H1 (cell line): ENCODE results near the gene RHCG. TPM values are rescaled to one million over a fixed set of nuclear protein-coding genes. Genes with fewer than 3 reads are reported as not detected.

Experiments used
- CTCF ChIA-PET: fragments of 300-600 bp; sonication (Branson Sonifier 250); formaldehyde crosslinking; loops from one replicate; lab custom pipeline; 2021; ENCODE audit not compliant: partially characterized antibody; lab: Charles Lee
- POLR2A ChIA-PET: fragments of 300-600 bp; sonication (Branson Sonifier 250); formaldehyde crosslinking; loops from one replicate; lab custom pipeline; 2021; ENCODE audit warnings: inconsistent platforms; ENCODE audit not compliant: partially characterized antibody; lab: Charles Lee
- DNase-seq, 2 experiments: peaks; one replicate each; pipeline versions ENCODE4 v3.0.0 to v3.0.0-alpha.2; 2010 to 2022; ENCODE audit warnings: low spot score in 2 of 2, low read depth in 1 of 2, mixed read lengths in 1 of 2
- FAIRE-seq: peaks from 2 replicates; lab custom pipeline; 2011; peaks lifted over from hg19 to GRCh38; lab: Jason Lieb, UNC
- H2AFZ ChIP-seq: 2 replicates; pipeline ENCODE4 v1.8.1; 2012; ENCODE audit warnings: low read length, inconsistent platforms
- H2AK5ac ChIP-seq: 2 replicates; pipeline ENCODE4 v1.6.1; 2013; ENCODE audit warnings: low read depth, low read length
- H2BK120ac ChIP-seq: replicated peaks from 2 replicates; pipeline ENCODE3; 2013; ENCODE audit warnings: low read depth, low read length, inconsistent platforms
- H2BK12ac ChIP-seq: 2 replicates; pipeline ENCODE4 v1.6.1; 2013; ENCODE audit warnings: low read depth, low read length
- H2BK15ac ChIP-seq: 2 replicates; pipeline ENCODE4 v1.6.1; 2013; ENCODE audit warnings: low read length
- H2BK20ac ChIP-seq: 2 replicates; pipeline ENCODE4 v1.6.1; 2013; ENCODE audit warnings: low read length
- H2BK5ac ChIP-seq: 2 replicates; pipeline ENCODE4 v1.6.1; 2013; ENCODE audit warnings: low read depth, low read length
- H3K14ac ChIP-seq: 2 replicates; pipeline ENCODE4 v1.6.1; 2013; ENCODE audit warnings: inconsistent platforms; ENCODE audit not compliant: insufficient read length
- H3K18ac ChIP-seq: 2 replicates; pipeline ENCODE4 v1.6.1; 2013; ENCODE audit warnings: low read length; ENCODE audit errors: extremely low read depth
- H3K23ac ChIP-seq: 2 replicates; pipeline ENCODE4 v1.6.1; 2013; ENCODE audit warnings: inconsistent platforms; ENCODE audit not compliant: insufficient read length
- H3K23me2 ChIP-seq: 2 replicates; pipeline ENCODE4 v1.6.1; 2013; ENCODE audit warnings: low read depth, low read length
- H3K27ac ChIP-seq: 2 replicates; pipeline ENCODE4 v1.6.1; 2011; ENCODE audit warnings: low read depth, low read length, inconsistent platforms
- H3K27me3 ChIP-seq, 4 experiments: replicated peaks in 1 of 4; 1 replicate in 1 of 4; 2 replicates in 3 of 4; pipeline versions ENCODE4 v1.6.1 to v1.8.1; 2011 to 2013; ENCODE audit warnings: low read length in 3 of 4, mild to moderate bottlenecking in 3 of 4, inconsistent platforms in 2 of 4, mixed read lengths in 2 of 4, moderate library complexity in 1 of 4; ENCODE audit not compliant: control insufficient read depth in 3 of 4, insufficient read depth in 3 of 4; ENCODE audit errors: extremely low read depth in 1 of 4
- H3K36me3 ChIP-seq, 4 experiments: 2 replicates each; pipeline versions ENCODE4 v1.6.1 to v1.8.1; 2011 to 2013; ENCODE audit warnings: mild to moderate bottlenecking in 4 of 4, low read length in 3 of 4, moderate library complexity in 2 of 4, control low read depth in 1 of 4, inconsistent platforms in 1 of 4; ENCODE audit not compliant: insufficient read depth in 4 of 4, control insufficient read depth in 2 of 4
- H3K4ac ChIP-seq: replicated peaks from 2 replicates; pipeline ENCODE3; 2013; ENCODE audit warnings: low read length, low read depth, mixed read lengths, inconsistent platforms; ENCODE audit not compliant: insufficient read length
- H3K4me1 ChIP-seq, 4 experiments: replicated peaks in 1 of 4; 1 replicate in 1 of 4; 2 replicates in 3 of 4; pipeline versions ENCODE4 v1.6.1 to v1.8.1; 2011 to 2013; ENCODE audit warnings: low read length in 3 of 4, inconsistent platforms in 2 of 4, mixed read lengths in 1 of 4; ENCODE audit not compliant: insufficient read depth in 4 of 4, control insufficient read depth in 3 of 4
- H3K4me2 ChIP-seq, 2 experiments: 2 replicates each; pipeline versions ENCODE4 v1.6.1 to v1.8.1; 2011 to 2013; ENCODE audit warnings: low read depth in 2 of 2, low read length in 2 of 2, control low read depth in 1 of 2, inconsistent platforms in 1 of 2, mild to moderate bottlenecking in 1 of 2; ENCODE audit not compliant: insufficient read depth in 1 of 2
- H3K4me3 ChIP-seq, 4 experiments: fragments of 200-600, 300-600 bp in 1 of 4; sonication (generic), shearing (Covaris generic), sonication (Bioruptor Twin) in 1 of 4; 2 replicates each; pipeline versions ENCODE4 v1.5.1 to v1.8.1; 2011 to 2016; ENCODE audit warnings: low read length in 4 of 4, low read depth in 3 of 4, control low read depth in 2 of 4, inconsistent platforms in 2 of 4, mild to moderate bottlenecking in 2 of 4, mixed read lengths in 1 of 4, moderate library complexity in 1 of 4; ENCODE audit not compliant: insufficient read depth in 2 of 4; ENCODE audit errors: extremely low read depth in 1 of 4
- H3K56ac ChIP-seq: replicated peaks from 2 replicates; pipeline ENCODE3; 2013; ENCODE audit warnings: low read depth, mild to moderate bottlenecking, mixed read lengths, low read length, inconsistent platforms; ENCODE audit not compliant: insufficient read length
- H3K79me1 ChIP-seq: 2 replicates; pipeline ENCODE4 v1.6.1; 2013; ENCODE audit warnings: low read depth, low read length, control low read depth
- H3K79me2 ChIP-seq, 2 experiments: 2 replicates each; pipeline versions ENCODE4 v1.6.1 to v1.8.1; 2012 to 2013; ENCODE audit warnings: low read length in 2 of 2, mild to moderate bottlenecking in 2 of 2, inconsistent platforms in 1 of 2; ENCODE audit not compliant: insufficient read depth in 2 of 2, control insufficient read depth in 1 of 2
- H3K9ac ChIP-seq, 4 experiments: replicated peaks in 1 of 4; 1 replicate in 1 of 4; 2 replicates in 3 of 4; pipeline versions ENCODE4 v1.6.1 to v1.8.1; 2011 to 2013; ENCODE audit warnings: low read depth in 3 of 4, low read length in 3 of 4, control low read depth in 2 of 4, mild to moderate bottlenecking in 2 of 4, moderate library complexity in 2 of 4, inconsistent platforms in 1 of 4; ENCODE audit errors: extremely low read depth in 1 of 4
- H3K9me3 ChIP-seq, 2 experiments: 2 replicates each; pipeline versions ENCODE4 v1.6.1 to v1.8.1; 2012 to 2013; ENCODE audit warnings: mild to moderate bottlenecking in 2 of 2, moderate library complexity in 2 of 2, control low read depth in 1 of 2, inconsistent platforms in 1 of 2, low read depth in 1 of 2, low read length in 1 of 2, mixed read lengths in 1 of 2; ENCODE audit not compliant: insufficient read depth in 2 of 2
- H4K20me1 ChIP-seq, 2 experiments: replicated peaks in 1 of 2; 2 replicates each; pipeline versions ENCODE3 to v1.8.1; 2011 to 2013; ENCODE audit warnings: inconsistent platforms in 2 of 2, low read length in 2 of 2, mild to moderate bottlenecking in 1 of 2; ENCODE audit not compliant: insufficient read depth in 2 of 2, control insufficient read depth in 1 of 2
- H4K5ac ChIP-seq: 2 replicates; pipeline ENCODE4 v1.6.1; 2013; ENCODE audit warnings: low read length, low read depth, mixed read lengths, inconsistent platforms; ENCODE audit not compliant: insufficient read length
- H4K8ac ChIP-seq: 2 replicates; pipeline ENCODE4 v1.8.0; 2013; ENCODE audit warnings: mild to moderate bottlenecking, moderate library complexity, low read length, inconsistent platforms; ENCODE audit not compliant: insufficient read depth; ENCODE audit errors: extremely low read depth
- H4K91ac ChIP-seq: replicated peaks from 2 replicates; pipeline ENCODE3; 2013; ENCODE audit warnings: low read length, mixed read lengths, inconsistent platforms; ENCODE audit not compliant: insufficient read length
- GABPA ChIP-seq: IDR thresholded peaks from 2 replicates; pipeline ENCODE4 v1.6.1; 2011; ENCODE audit warnings: mild to moderate bottlenecking, low read length, moderate library complexity, borderline replicate concordance; ENCODE audit not compliant: insufficient read depth
- HDAC2 ChIP-seq, 2 experiments: fragments of 300-600 bp in 1 of 2; sonication (generic) in 1 of 2; IDR thresholded peaks; 2 replicates each; pipeline ENCODE4 v1.6.1; 2011 to 2012; ENCODE audit warnings: low read depth in 2 of 2, low read length in 2 of 2, mild to moderate bottlenecking in 2 of 2, moderate library complexity in 2 of 2, borderline replicate concordance in 1 of 2, inconsistent platforms in 1 of 2
- SAP30 ChIP-seq: fragments of 300-600 bp; sonication (generic); IDR thresholded peaks from 2 replicates; pipeline ENCODE4 v1.7.1; 2012; ENCODE audit warnings: low read length, moderate library complexity, mild to moderate bottlenecking, inconsistent platforms; ENCODE audit not compliant: insufficient read depth, insufficient replicate concordance
- SIN3A ChIP-seq, 2 experiments: IDR thresholded peaks in 1 of 2; conservative IDR thresholded peaks in 1 of 2; 2 replicates each; pipeline ENCODE4 v1.6.1; 2011 to 2012; ENCODE audit warnings: low read length in 2 of 2, improper control_type of control experiment in 1 of 2, low read depth in 1 of 2, mild to moderate bottlenecking in 1 of 2
- SIX5 ChIP-seq: IDR thresholded peaks from 2 replicates; pipeline ENCODE4 v1.6.1; 2011; ENCODE audit warnings: mild to moderate bottlenecking, low read depth, low read length
- SP1 ChIP-seq: IDR thresholded peaks from 2 replicates; pipeline ENCODE4 v1.6.1; 2011; ENCODE audit warnings: low read depth, low read length
- SP2 ChIP-seq: IDR thresholded peaks from 2 replicates; pipeline ENCODE4 v1.6.1; 2012; ENCODE audit warnings: mild to moderate bottlenecking, low read length, inconsistent platforms
- SP4 ChIP-seq: IDR thresholded peaks from 2 replicates; pipeline ENCODE4 v1.6.1; 2012; ENCODE audit warnings: low read length, inconsistent platforms
- SUZ12 ChIP-seq: fragments of 200-600 bp; sonication (generic); IDR thresholded peaks from 2 replicates; pipeline ENCODE4 v1.6.1; 2012; ENCODE audit warnings: mild to moderate bottlenecking, inconsistent platforms, low read length, moderate library complexity, mixed read lengths
- TAF1 ChIP-seq: IDR thresholded peaks from 2 replicates; pipeline ENCODE4 v1.6.1; 2011; ENCODE audit warnings: mild to moderate bottlenecking, low read depth, low read length
- TAF7 ChIP-seq: optimal IDR thresholded peaks from 2 replicates; pipeline ENCODE3; 2011; ENCODE audit warnings: low read depth, mild to moderate bottlenecking, inconsistent platforms, low read length, moderate library complexity, borderline replicate concordance
- WGBS, 2 experiments: shearing (Covaris generic) in 1 of 2; methylation state at CpG; one replicate each; pipeline versions ENCODE4 v1.1.6 to v1.1.7; 2013 to 2015; ENCODE audit warnings: low lambda C conversion rate in 2 of 2, mixed read lengths in 2 of 2, inconsistent platforms in 1 of 2, low coverage in 1 of 2, missing lambda C conversion rate in 1 of 2; ENCODE audit not compliant: insufficient replicate concordance in 2 of 2, insufficient coverage in 1 of 2, insufficient read length in 1 of 2; ENCODE audit errors: extremely low coverage in 1 of 2, missing lambda C conversion rate in 1 of 2; 5-methylcytosine and 5-hydroxymethylcytosine counted together
- polyA plus RNA-seq, 7 experiments: library from polyadenylated mRNA; depleted of rRNA in 3 of 7; stranded (reverse) in 5 of 7; unstranded in 2 of 7; fragments of >200 nt in 5 of 7; fragments of 200-250 nt in 2 of 7; gene quantifications; 1 replicate in 5 of 7; 2 replicates in 1 of 7; 4 replicates in 1 of 7; pipeline versions ENCODE4 v1.2.1 to v1.2.3, GENCODE V29; 2011 to 2013; ENCODE audit warnings: missing spikeins in 2 of 7, mixed read lengths in 2 of 7
- total RNA-seq: library from RNA; stranded (reverse); fragmentation: NEBNext Ultra II Directional; extraction: Animal tissue kit (Norgen Biotek cat#: 25700); gene quantifications from 2 replicates; pipeline ENCODE4 v1.2.1, GENCODE V29; 2021
- TF ChIP-seq, protein P1 (sequence below): IDR thresholded peaks from 2 replicates; pipeline ENCODE4 v1.6.1; 2012; ENCODE audit warnings: low read length, inconsistent platforms

RHCG gene
- total and polyA plus RNA-seq, 2 of the 8 experiments (the other 6 are each of a cell fraction or from before 2014, with no cell fraction given) = 0.68 TPM; not detected in 1

DNA sequence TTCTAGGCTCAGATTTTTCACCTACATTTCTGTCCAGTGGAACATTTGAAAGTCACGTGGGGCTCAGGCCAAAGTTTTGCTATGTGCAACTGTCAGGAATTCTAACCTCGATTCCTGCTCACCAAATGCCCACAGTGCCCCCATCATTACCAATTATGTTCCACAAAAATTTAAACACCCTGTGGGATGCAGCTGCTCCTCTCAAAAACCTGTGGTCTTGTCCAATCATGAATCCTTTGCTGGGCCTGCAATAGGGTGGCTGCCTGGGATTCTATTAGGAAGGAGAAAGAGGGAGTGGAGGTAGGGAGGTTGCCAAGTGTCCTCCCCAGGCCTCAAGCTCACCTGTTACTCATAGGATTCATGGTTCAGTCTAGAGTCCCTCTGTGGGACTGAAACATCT, 68.1 kb downstream of the RHCG start:
- Histone ChIP-seq H3K23me2 (peaks cover 2% of the 10 kb centered on the region; the same call in 1 of the 2 replicates), H2BK20ac (no peak overlapping the region), H4K91ac (no peak overlapping the region), H2BK15ac (no peak overlapping the region), H3K18ac (no peak overlapping the region), H3K4me3 (no peak overlapping the region), H4K5ac (no peak overlapping the region), H2BK12ac (no peak overlapping the region), H3K27me3 (peaks cover 0 to 22% (median 13%) of the 10 kb centered on the region in 4 experiments; a peak in 6 of 7 replicates), H4K8ac (no peak overlapping the region), H2BK5ac (no peak overlapping the region), H3K9me3 (no peaks in the 10 kb centered on the region), H3K4ac (no peak overlapping the region), H3K9ac (no peak overlapping the region), H3K56ac (no peak overlapping the region), H3K4me2 (no peak overlapping the region), H3K23ac (no peak overlapping the region), H2BK120ac (no peak overlapping the region), H3K79me1 (no peaks in the 10 kb centered on the region), H2AK5ac (no peak overlapping the region), H3K4me1 (peaks cover 0 to 3% (median 3%) of the 10 kb centered on the region in 4 experiments; a peak in 4 of 7 replicates), H3K27ac (no peak overlapping the region), H2AFZ (no peak overlapping the region), H3K79me2 (no peaks in the 10 kb centered on the region), H4K20me1 (no peaks in the 10 kb centered on the region), H3K36me3 (no peaks in the 10 kb centered on the region), H3K14ac (no peak overlapping the region)
- no peak for DNase-seq
- ChIA-PET POLR2A (interaction anchor here (1.5 kb wide), 1 partner anchor 60 kb away, joined by 3 read pairs; no protein-coding TSS in a partner anchor), CTCF (interaction anchor here (1.0 to 17.4 kb wide), 11 partner anchors 11 to 71 kb away, joined by 3 to 385 read pairs (median 4); no protein-coding TSS in a partner anchor)
- WGBS, 2 experiments = 79% methylated on average over 2 of the region's 2 CpGs; no CpG with 5 or more reads in 1 of the 2 experiments
- no peak for FAIRE-seq
- no peak for TF ChIP-seq HDAC2 (IDR thresholded peaks at IDR 0.05; ENCODE audit: borderline replicate concordance in 1 of 2, low read depth in 2 of 2, low read length in 2 of 2)
- no peak for TF ChIP-seq SP1
- TF ChIP-seq TAF7 = no peak
- no peak for TF ChIP-seq SIN3A (conservative IDR thresholded peaks at IDR 0.05 in 1 of 2, IDR thresholded peaks at IDR 0.05 in 1 of 2; ENCODE audit: low read depth in 1 of 2, low read length in 2 of 2)
- TF ChIP-seq TAF1 = no peak
- no peak for TF ChIP-seq GABPA
- TF ChIP-seq, protein P1, sequence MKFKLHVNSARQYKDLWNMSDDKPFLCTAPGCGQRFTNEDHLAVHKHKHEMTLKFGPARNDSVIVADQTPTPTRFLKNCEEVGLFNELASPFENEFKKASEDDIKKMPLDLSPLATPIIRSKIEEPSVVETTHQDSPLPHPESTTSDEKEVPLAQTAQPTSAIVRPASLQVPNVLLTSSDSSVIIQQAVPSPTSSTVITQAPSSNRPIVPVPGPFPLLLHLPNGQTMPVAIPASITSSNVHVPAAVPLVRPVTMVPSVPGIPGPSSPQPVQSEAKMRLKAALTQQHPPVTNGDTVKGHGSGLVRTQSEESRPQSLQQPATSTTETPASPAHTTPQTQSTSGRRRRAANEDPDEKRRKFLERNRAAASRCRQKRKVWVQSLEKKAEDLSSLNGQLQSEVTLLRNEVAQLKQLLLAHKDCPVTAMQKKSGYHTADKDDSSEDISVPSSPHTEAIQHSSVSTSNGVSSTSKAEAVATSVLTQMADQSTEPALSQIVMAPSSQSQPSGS = no peak
- no peak for TF ChIP-seq SP4
- no peak for TF ChIP-seq SP2
- TF ChIP-seq SUZ12 = no peak
- no peak for TF ChIP-seq SIX5
- TF ChIP-seq SAP30 = no peak
